Measurements from ENCODE around the gene FBXO11. TPM values are rescaled to one million over a fixed set of nuclear protein-coding genes. Genes with fewer than 3 reads are reported as not detected.

Gene FBXO11
- total RNA-seq, 1 donor from 2014 or later: 34.7 TPM

- no peaks in the 10 kb centered on the region for H3K9me3 ChIP-seq (replicated peaks)
- no peak overlapping the region for H3K4me3 ChIP-seq
- no peak for TF ChIP-seq CTCF (IDR thresholded peaks at IDR 0.05; ENCODE audit: borderline replicate concordance)
- DNase-seq: no peak
- no peaks in the 10 kb centered on the region for H3K27me3 ChIP-seq (ENCODE audit: low read depth)
- H3K27ac ChIP-seq (replicated peaks): no peak overlapping the region
- no peaks in the 10 kb centered on the region for H3K36me3 ChIP-seq
- peaks cover 21% of the 10 kb centered on the region for H3K4me1 ChIP-seq
- intact Hi-C loops (cut with micrococcal nuclease): no loop called here
Measured at GRCh38 chr2:47779426-47779790, 126.9 kb downstream of the FBXO11 start.

- Histone ChIP-seq H3K36me3 (no peaks in the 10 kb centered on the region), H3K9me3 (replicated peaks) (no peaks in the 10 kb centered on the region), H3K4me1 (peaks cover 16% of the 10 kb centered on the region), H3K4me3 (no peak overlapping the region), H3K27me3 (ENCODE audit: low read depth) (no peaks in the 10 kb centered on the region), H3K27ac (replicated peaks) (no peak overlapping the region)
- no peak for TF ChIP-seq CTCF (IDR thresholded peaks at IDR 0.05; ENCODE audit: borderline replicate concordance)
- no peak for DNase-seq
- intact Hi-C loops (cut with micrococcal nuclease): no loop called here
Measured at GRCh38 chr2:47778698-47779425, 127.4 kb downstream of the FBXO11 start.

GRCh38 chr2:47777277-47777937, 128.9 kb downstream of the FBXO11 start:
- H3K4me1 ChIP-seq: peaks cover 5% of the 10 kb centered on the region
- TF ChIP-seq CTCF (IDR thresholded peaks at IDR 0.05; ENCODE audit: borderline replicate concordance): no peak
- H3K27ac ChIP-seq (replicated peaks): no peak overlapping the region
- DNase-seq: no peak
- intact Hi-C loops (cut with micrococcal nuclease): no loop called here
- no peaks in the 10 kb centered on the region for H3K27me3 ChIP-seq (ENCODE audit: low read depth)
- H3K4me3 ChIP-seq: no peak overlapping the region
- no peaks in the 10 kb centered on the region for H3K36me3 ChIP-seq
- no peaks in the 10 kb centered on the region for H3K9me3 ChIP-seq (replicated peaks)

- Histone ChIP-seq H3K27ac (replicated peaks) (no peak overlapping the region), H3K9me3 (replicated peaks) (peaks cover 7% of the 10 kb centered on the region), H3K36me3 (no peaks in the 10 kb centered on the region), H3K4me3 (no peak overlapping the region), H3K27me3 (ENCODE audit: low read depth) (no peaks in the 10 kb centered on the region), H3K4me1 (no peaks in the 10 kb centered on the region)
- DNase-seq: no peak
- intact Hi-C loops (cut with micrococcal nuclease): no loop called here
- no peak for TF ChIP-seq CTCF (IDR thresholded peaks at IDR 0.05; ENCODE audit: borderline replicate concordance)
Measured at GRCh38 chr2:47774567-47774966, 131.7 kb downstream of the FBXO11 start.

- Histone ChIP-seq H3K4me3 (no peak overlapping the region), H3K4me1 (peaks cover 5% of the 10 kb centered on the region), H3K27me3 (ENCODE audit: low read depth) (no peaks in the 10 kb centered on the region), H3K27ac (replicated peaks) (no peak overlapping the region), H3K9me3 (replicated peaks) (peaks cover 7% of the 10 kb centered on the region), H3K36me3 (no peaks in the 10 kb centered on the region)
- no peak for TF ChIP-seq CTCF (IDR thresholded peaks at IDR 0.05; ENCODE audit: borderline replicate concordance)
- intact Hi-C loops (cut with micrococcal nuclease): no loop called here
- DNase-seq: no peak
Measured at GRCh38 chr2:47772343-47772742, 134.0 kb downstream of the FBXO11 start.
